GM18519 (cell line): Measurements from ENCODE around the gene ABCC2.

Experiments used
- ATAC-seq: cut with Tn5 transposase; IDR thresholded peaks from one replicate; pipeline ENCODE4 v1.9.1; 2021; ENCODE audit warnings: mild to moderate bottlenecking, moderate library complexity; ENCODE audit not compliant: unreplicated experiment, low FRiP score

ABCC2 gene

DNA sequence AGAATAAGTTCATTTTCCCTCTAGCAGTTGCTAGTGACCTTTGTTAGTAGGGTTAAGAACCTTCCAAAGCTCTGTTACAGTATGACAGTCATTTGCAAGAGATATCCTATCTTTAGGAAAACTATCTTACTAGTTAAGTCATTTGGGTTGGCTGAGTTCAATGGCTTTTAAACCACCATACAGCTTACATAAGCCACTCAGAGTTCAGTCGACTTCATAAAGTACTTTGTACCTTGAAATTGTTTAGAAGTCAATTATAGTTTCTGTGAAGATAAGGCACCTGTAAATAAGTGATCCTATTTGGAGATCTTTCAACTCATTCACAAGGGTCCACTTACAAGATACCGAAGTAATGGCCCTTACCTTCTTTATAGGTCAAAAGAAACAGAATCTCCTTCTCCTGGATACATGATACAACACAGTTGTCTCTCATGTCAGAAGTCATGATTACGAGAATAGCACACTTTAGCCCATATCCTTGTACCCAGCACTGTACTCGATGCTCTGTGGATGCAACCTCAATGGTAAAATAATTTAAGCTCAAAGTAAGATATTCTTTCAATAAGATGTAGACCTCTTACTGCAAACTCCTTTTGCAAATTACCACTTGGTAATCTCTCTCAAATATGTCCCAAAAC is 11.9 kb upstream of the ABCC2 start:
- ATAC-seq: no peak

DNA sequence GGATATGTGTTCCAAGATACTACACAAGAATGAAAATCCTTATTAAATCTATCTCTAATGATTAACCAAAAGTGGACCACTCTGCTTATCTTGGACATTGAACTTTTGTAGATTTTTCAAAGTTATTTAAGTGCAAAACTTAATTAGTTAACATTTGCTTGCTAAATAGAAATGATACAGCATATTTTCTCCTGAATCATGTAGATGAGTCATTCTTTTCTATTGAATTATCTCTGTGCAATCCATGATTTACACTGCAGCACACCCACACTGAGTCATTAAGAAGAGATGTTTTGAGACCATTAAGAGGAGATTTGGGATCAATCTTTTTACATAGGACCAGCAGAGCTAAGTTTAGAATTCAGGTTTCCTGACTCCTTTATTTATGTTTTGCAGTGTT is 6.6 kb upstream of the ABCC2 start:
- no peak for ATAC-seq

GRCh38 chr10:99777918-99778714 is 4.3 kb upstream of the ABCC2 start:
- ATAC-seq: no peak

- ATAC-seq: no peak
These were observed 3.1 kb upstream of the ABCC2 start for GRCh38 chr10:99779335-99779734.

GRCh38 chr10:99781734-99782429 is 558 bp upstream of the ABCC2 start:
- ATAC-seq: no peak

- ATAC-seq: no peak
These were observed 1.7 kb downstream of the ABCC2 start for GRCh38 chr10:99784016-99784726.

DNA sequence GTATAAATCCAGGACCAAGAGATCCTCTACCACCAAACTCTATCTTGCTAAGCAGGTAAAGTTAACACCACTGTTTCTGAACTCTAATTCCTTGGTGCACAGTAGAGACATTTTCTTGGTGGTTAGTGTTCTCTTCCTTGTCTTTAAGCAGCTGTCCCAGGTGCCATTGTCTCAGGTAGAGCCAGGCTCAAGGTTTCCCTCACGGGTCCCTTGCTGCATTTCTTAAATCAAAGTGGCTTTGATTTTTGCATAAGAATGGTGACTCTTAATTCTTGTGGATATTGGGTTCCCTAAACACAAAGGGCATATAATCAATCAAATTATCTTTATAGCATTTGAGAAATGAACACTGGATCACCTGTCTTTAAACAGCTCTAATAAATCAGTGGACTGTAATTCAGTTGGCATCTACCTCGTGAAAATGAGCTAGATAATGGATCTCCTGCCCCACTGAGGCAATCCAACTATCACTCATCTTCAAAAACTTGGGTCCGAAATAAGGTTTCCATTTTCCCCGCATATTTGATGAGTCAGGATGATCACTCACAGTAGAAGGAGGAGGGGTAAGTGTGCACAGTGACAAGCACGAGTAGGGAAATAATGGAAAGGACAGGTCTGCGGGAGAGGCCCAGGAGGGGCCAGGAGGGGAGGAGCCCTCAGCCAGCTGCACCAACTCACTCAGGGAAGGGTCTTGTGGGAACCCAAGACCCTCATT is 2.4 kb downstream of the ABCC2 start:
- ATAC-seq: no peak

DNA sequence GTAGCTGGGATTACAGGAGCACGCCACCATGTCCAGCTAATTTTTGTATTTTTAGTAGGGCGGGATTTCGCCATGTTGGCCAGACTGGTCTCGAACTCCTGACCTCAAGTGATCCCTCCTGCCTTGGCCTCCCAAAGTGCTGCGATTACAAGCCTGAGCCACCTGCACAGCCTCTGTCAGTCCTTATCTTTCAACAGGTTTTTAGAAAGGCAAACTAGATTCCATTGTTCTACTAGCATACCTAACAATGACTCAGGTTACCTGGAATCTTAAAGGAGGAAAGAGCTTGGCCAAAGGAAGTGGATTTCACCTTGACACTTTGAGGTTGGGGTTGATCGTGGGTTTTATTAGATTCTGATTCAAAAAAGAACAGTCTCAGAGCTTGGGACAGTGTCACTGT is 3.2 kb downstream of the ABCC2 start:
- no peak for ATAC-seq

GRCh38 chr10:99787311-99787710 is 4.9 kb downstream of the ABCC2 start:
- no peak for ATAC-seq

GRCh38 chr10:99787782-99788445 is 5.5 kb downstream of the ABCC2 start:
- ATAC-seq: no peak

- no peak for ATAC-seq
These were observed 6.3 kb downstream of the ABCC2 start for GRCh38 chr10:99788598-99789256.

DNA sequence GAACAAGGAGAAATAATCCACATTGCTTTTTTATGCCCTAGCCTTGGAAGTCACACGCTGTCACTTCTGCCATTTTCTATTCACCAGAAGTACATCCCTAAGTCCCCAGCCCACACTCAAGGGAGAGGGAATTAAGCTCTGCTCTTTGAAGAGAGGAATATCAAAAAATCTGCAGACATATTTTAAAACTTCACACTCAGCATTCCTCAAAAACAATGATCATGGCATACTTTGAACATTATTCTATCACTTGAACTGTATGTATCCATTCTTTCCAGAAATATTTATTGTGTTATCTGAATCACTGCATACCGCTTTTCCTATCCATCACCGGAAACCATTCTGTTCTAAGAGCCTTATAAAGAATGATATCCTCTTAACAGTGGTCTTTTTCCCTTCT is 9.4 kb downstream of the ABCC2 start:
- no peak for ATAC-seq

DNA sequence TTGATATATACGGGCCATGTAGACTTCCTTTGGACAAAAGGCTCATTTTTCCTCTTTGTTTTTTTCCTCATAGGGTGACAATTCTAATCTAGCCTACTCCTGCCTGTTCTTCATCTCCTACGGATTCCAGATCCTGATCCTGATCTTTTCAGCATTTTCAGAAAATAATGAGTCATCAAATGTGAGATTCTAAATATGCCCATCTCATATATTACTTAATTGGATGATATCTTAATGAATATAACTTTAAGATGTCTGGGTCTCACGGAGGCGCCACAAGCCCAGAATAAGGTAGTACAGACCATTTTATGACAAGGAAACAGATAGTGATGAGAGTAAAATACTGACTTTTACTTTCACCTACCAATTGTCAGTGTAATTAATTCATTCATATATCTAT is 11.4 kb downstream of the ABCC2 start:
- ATAC-seq: no peak

- no peak for ATAC-seq
These were observed 14.5 kb downstream of the ABCC2 start for GRCh38 chr10:99796928-99797327.

GRCh38 chr10:99798031-99798430 is 15.6 kb downstream of the ABCC2 start:
- ATAC-seq: no peak

DNA sequence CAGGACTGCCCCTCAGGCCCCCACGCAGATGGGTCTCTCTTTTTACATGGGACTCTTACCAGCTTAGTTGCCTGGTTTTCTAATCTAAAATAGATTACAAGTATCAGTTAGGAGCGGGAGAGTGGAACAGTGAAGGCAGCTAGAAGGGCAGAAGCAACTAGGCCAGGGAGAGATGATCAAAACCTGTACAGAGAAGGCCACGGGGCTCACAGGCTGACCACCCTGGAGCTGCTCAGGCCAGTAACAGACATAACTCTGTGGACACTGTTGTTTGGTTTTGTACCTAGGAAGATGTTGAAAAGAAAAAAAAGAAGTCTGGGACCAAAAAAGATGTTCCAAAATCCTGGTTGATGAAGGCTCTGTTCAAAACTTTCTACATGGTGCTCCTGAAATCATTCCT is 16.5 kb downstream of the ABCC2 start:
- ATAC-seq: no peak

DNA sequence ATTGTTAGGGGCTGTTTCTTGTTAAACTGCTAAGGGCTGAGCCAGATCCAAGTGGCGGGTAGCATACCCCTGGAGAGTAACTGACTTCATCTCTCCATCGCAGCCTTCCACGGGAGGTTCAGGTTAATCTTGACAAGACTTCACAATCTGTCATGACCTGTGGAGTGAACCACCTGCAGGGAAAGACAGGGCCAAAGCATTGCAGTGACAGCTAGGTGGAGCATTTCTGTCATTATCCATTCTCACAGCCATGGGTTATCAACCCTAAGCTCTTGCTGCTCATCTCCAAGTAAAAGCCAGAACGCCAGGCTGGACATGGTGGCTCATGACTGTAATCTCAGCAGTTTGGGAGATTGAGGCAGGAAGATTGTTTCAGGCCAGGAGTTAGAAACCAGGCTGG is 17.2 kb downstream of the ABCC2 start:
- no peak for ATAC-seq

GRCh38 chr10:99804471-99804870 is 22.0 kb downstream of the ABCC2 start:
- ATAC-seq: no peak

- no peak for ATAC-seq
These were observed 22.8 kb downstream of the ABCC2 start for GRCh38 chr10:99805190-99805589.
